Osteocyte (in vitro differentiated cells): Measurements from ENCODE around the gene TTL. TPM values are rescaled to one million over a fixed set of nuclear protein-coding genes. Genes with fewer than 3 reads are reported as not detected.

Experiments used
- total RNA-seq: library from RNA; stranded (reverse); gene quantifications from 2 replicates; pipeline ENCODE4 v1.2.1, GENCODE V29; 2021

Gene TTL
- total RNA-seq, 1 donor from 2014 or later: 65.7 TPM

Other genes starting within 250 kb of the TTL start
- 7.4 and 9.9 TPM in 2 replicates for gene ZC3H8, start 227.1 kb upstream of the TTL start, total RNA-seq
- gene ZC3H6, start 206.6 kb upstream of the TTL start, total RNA-seq: 7.3 and 8.2 TPM in 2 replicates
- gene RGPD8, start 48.5 kb upstream of the TTL start, total RNA-seq: 8.6 and 9.6 TPM in 2 replicates
- 17.1 and 21.0 TPM in 2 replicates for gene POLR1B, start 60.3 kb downstream of the TTL start, total RNA-seq
- gene CHCHD5, start 102.5 kb downstream of the TTL start, total RNA-seq: 24.7 and 31.4 TPM in 2 replicates
- gene SLC20A1, start 163.8 kb downstream of the TTL start, total RNA-seq: 77.6 and 80.4 TPM in 2 replicates
- not detected in 2 replicates for gene NT5DC4, start 238.9 kb downstream of the TTL start, total RNA-seq